Left ventricle myocardium inferior (tissue), 1 donor: ENCODE results near the gene SETD6. TPM values are rescaled to one million over a fixed set of nuclear protein-coding genes. Genes with fewer than 3 reads are reported as not detected.

Experiments used
- DNase-seq: peaks from one replicate; pipeline ENCODE4 v3.0.0-alpha.2; 2020
- H3K27ac ChIP-seq: fragments of 200-600 bp; replicated peaks from 2 replicates; pipeline ENCODE4 v1.8.0; 2021
- H3K27me3 ChIP-seq: fragments of 200-600 bp; 2 replicates; pipeline ENCODE4 v1.8.0; 2021; ENCODE audit warnings: low read depth
- H3K36me3 ChIP-seq: fragments of 200-600 bp; 2 replicates; pipeline ENCODE4 v1.8.0; 2021
- H3K4me1 ChIP-seq: fragments of 200-600 bp; 2 replicates; pipeline ENCODE4 v1.8.0; 2021
- H3K4me3 ChIP-seq: fragments of 200-600 bp; 2 replicates; pipeline ENCODE4 v1.8.0; 2021; ENCODE audit warnings: mild to moderate bottlenecking, moderate library complexity
- H3K9me3 ChIP-seq: fragments of 200-600 bp; replicated peaks from 2 replicates; pipeline ENCODE4 v1.8.0; 2021
- intact Hi-C: fragments of 100-400 bp; cut with micrococcal nuclease; formaldehyde crosslinking; loops from one replicate; pipeline ENCODE4 v1.11.0; 2022
- total RNA-seq: library from RNA; stranded (reverse); fragmentation: NEBNext Ultra II Directional; extraction: Animal tissue kit (Norgen Biotek cat#: 25700); gene quantifications from one replicate; pipeline ENCODE4 v1.2.1, GENCODE V29; 2021
- TF ChIP-seq, protein P1 (sequence below): fragments of 200-600 bp; IDR thresholded peaks from 2 replicates; pipeline ENCODE4 v1.8.0; 2021; ENCODE audit warnings: antibody characterized with exemption, mild to moderate bottlenecking, borderline replicate concordance
- donor health status: DM: no; HTN: yes; CAD: no; lungs with severe emphysema.

The SETD6 gene
- total RNA-seq, 1 donor from 2014 or later: 16.8 TPM

DNA sequence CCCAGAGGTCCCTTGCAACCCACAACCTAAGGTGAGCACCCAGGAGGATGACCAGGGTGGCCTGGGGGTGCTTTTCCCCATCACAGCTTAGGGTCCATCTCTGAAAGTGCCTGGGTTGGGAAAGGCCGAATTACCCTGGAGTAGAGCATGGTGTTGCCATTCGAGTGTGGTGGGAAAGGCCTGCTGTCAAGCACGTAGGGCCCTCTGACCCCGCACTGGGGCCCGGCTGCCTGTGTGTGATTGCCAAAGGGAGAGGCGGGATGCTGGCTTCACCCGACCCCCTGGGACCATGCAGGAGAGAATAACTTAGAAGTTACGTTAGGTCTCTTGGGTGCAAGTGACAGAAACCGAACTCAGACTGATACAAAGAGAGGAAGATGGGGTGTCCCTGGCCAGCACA, 43.1 kb upstream of the SETD6 start:
- intact Hi-C loops: no loop called here
- Histone ChIP-seq H3K9me3 (no peaks in the 10 kb centered on the region), H3K36me3 (no peaks in the 10 kb centered on the region), H3K4me1 (peaks cover 100% of the 10 kb centered on the region), H3K27ac (peak overlapping the region; percentile 88), H3K27me3 (no peaks in the 10 kb centered on the region), H3K4me3 (no peak overlapping the region)
- DNase-seq: no peak
- TF ChIP-seq, protein P1, sequence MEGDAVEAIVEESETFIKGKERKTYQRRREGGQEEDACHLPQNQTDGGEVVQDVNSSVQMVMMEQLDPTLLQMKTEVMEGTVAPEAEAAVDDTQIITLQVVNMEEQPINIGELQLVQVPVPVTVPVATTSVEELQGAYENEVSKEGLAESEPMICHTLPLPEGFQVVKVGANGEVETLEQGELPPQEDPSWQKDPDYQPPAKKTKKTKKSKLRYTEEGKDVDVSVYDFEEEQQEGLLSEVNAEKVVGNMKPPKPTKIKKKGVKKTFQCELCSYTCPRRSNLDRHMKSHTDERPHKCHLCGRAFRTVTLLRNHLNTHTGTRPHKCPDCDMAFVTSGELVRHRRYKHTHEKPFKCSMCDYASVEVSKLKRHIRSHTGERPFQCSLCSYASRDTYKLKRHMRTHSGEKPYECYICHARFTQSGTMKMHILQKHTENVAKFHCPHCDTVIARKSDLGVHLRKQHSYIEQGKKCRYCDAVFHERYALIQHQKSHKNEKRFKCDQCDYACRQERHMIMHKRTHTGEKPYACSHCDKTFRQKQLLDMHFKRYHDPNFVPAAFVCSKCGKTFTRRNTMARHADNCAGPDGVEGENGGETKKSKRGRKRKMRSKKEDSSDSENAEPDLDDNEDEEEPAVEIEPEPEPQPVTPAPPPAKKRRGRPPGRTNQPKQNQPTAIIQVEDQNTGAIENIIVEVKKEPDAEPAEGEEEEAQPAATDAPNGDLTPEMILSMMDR: no peak

DNA sequence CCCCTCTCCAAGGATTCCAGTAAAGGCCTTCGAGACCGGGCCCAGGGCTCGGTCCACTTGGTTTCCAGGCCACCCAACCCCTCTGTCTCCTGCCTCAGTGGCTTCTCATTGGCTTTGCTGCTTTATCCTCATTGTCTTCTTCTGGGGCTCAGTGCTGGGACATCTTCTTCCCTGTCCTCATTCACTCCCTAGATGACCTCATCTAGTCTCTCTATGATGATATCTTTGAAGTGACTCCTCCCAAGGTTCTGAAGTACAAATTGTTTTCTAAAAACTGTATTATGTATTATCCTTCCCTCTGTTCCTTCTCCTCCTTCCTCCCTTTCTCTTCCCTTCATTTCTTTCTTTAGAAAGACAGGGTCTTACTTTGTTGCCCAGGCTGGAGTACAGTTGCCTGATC, 42.5 kb upstream of the SETD6 start:
- TF ChIP-seq, protein P1: no peak
- H3K9me3 ChIP-seq: no peaks in the 10 kb centered on the region
- peak overlapping the region; percentile 88 for H3K27ac ChIP-seq
- DNase-seq: no peak
- H3K4me3 ChIP-seq: no peak overlapping the region
- H3K4me1 ChIP-seq: peaks cover 100% of the 10 kb centered on the region
- intact Hi-C loops: no loop called here
- H3K36me3 ChIP-seq: no peaks in the 10 kb centered on the region
- no peaks in the 10 kb centered on the region for H3K27me3 ChIP-seq

DNA sequence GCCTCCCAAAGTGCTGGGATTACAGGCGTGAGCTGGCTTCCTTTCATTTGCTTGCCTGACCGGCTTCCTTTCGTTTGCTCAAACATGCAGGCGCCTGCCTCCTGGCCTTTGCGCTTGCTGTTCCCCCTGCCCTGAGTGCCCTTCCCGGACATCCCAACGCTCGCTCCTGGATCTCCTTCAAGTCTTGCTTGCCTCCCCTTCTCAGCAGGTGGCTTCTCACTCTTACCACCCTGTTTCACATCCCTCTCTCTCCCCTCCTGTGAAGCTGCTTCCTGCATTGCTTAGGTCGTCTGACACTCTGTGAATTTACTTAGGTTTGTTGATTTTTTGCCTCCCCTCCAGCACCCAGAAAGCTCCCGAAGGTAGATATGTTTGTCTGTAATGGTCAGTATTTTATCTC, 41.0 kb upstream of the SETD6 start:
- H3K36me3 ChIP-seq: no peaks in the 10 kb centered on the region
- peaks cover 99% of the 10 kb centered on the region for H3K4me1 ChIP-seq
- no peak overlapping the region for H3K4me3 ChIP-seq
- peak overlapping the region; percentile 88 for H3K27ac ChIP-seq
- intact Hi-C loops: no loop called here
- DNase-seq: no peak
- no peaks in the 10 kb centered on the region for H3K27me3 ChIP-seq
- TF ChIP-seq, protein P1: no peak
- no peaks in the 10 kb centered on the region for H3K9me3 ChIP-seq

DNA sequence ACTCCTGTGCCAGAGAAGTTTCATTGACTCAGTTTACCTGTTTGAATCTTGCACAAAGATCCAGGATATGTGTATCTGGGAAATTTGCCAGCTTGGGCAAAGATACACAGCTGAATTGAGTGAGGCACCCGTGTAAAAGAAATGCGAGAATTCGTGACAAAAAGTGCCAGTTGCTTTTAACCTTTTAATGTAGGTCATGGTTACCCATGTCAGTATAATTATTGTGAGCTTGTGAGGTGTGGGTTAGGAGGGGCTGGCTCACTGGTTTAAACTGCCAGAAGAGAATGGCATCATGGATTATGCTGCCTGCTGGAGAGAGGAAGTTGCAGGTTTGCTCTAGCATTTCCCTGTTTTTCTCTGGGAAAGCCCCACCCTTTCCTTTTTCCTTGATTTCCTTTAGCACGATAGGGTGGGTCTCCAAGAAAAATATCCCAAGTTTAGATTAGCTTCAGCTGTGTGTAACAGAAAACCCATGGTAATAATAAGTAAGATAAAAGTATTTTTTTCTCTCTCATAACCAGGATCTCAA, 40.2 kb upstream of the SETD6 start:
- no peaks in the 10 kb centered on the region for H3K9me3 ChIP-seq
- no peak for DNase-seq
- H3K27ac ChIP-seq: peak overlapping the region; percentile 88
- peaks cover 99% of the 10 kb centered on the region for H3K4me1 ChIP-seq
- H3K36me3 ChIP-seq: no peaks in the 10 kb centered on the region
- intact Hi-C loops: no loop called here
- no peaks in the 10 kb centered on the region for H3K27me3 ChIP-seq
- TF ChIP-seq, protein P1: no peak
- H3K4me3 ChIP-seq: no peak overlapping the region

DNA sequence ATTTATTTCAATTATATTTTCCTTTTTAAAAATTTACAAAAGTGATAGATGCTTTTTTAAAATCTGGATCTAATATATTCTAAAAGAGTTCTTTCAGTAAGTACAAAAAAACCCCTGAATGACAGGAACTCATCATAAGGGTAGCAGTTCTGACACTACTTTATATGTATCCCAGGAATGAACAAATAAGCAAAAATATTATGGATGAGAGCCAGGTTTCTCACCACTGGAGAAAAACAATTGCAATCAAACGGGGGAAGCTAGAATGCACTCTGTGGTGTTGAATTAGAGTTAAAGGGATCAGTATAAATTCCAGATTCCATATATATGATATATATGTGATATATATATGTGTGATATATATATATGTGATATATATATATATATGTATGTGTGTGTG, 38.5 kb upstream of the SETD6 start:
- peak overlapping the region; percentile 88 for H3K27ac ChIP-seq
- TF ChIP-seq, protein P1: no peak
- peaks cover 99% of the 10 kb centered on the region for H3K4me1 ChIP-seq

More for the DNA sequence above, 38.5 kb upstream of the SETD6 start:
- H3K9me3 ChIP-seq: no peaks in the 10 kb centered on the region
- intact Hi-C loops: no loop called here
- H3K4me3 ChIP-seq: no peak overlapping the region
- DNase-seq: no peak
- no peaks in the 10 kb centered on the region for H3K27me3 ChIP-seq
- no peaks in the 10 kb centered on the region for H3K36me3 ChIP-seq
